GM12891 (cell line): ENCODE results near the gene MYOZ2.
"Not testable (repeated sequence)": the region's sequence is repeated elsewhere in the genome, so short reads cannot be mapped to it uniquely, and the experiment has no call there.

Experiments used
- DNase-seq: peaks from one replicate; pipeline ENCODE4 v3.0.0; 2011; ENCODE audit warnings: low spot score; ENCODE audit not compliant: insufficient read length
- FAIRE-seq: peaks from 2 replicates; lab custom pipeline; 2011; peaks lifted over from hg19 to GRCh38; lab: Jason Lieb, UNC
- PAX5 ChIP-seq: IDR thresholded peaks from 2 replicates; pipeline ENCODE4 v1.6.1; 2011; ENCODE audit warnings: low read length, moderate library complexity, mild to moderate bottlenecking; ENCODE audit not compliant: insufficient read depth, severe bottlenecking
- POLR2A ChIP-seq: IDR thresholded peaks from 2 replicates; pipeline ENCODE4 v1.6.1; 2011; ENCODE audit warnings: low read depth, low read length, control low read depth
- POLR2AphosphoS5 ChIP-seq: IDR thresholded peaks from 2 replicates; pipeline ENCODE4 v1.6.1; 2011; ENCODE audit warnings: low read depth, low read length, control low read depth
- POU2F2 ChIP-seq: IDR thresholded peaks from 2 replicates; pipeline ENCODE4 v1.6.1; 2011; ENCODE audit warnings: low read depth, mild to moderate bottlenecking, control low read depth, low read length, moderate library complexity
- SPI1 ChIP-seq: IDR thresholded peaks from 2 replicates; pipeline ENCODE4 v1.6.1; 2011; ENCODE audit warnings: low read depth, low read length, control low read depth
- TAF1 ChIP-seq: IDR thresholded peaks from 2 replicates; pipeline ENCODE4 v1.6.1; 2011; ENCODE audit warnings: low read depth, low read length, control low read depth

MYOZ2 gene

GRCh38 chr4:119139822-119140252 is 4.2 kb downstream of the MYOZ2 start:
- DNase-seq (no peak), FAIRE-seq (no peak)
- TF ChIP-seq SPI1, result 0 out of 2 replicates have a peak, but pooled peaks have one; percentile 24
- no peak for TF ChIP-seq POLR2A

GRCh38 chr4:119141283-119141682 is 5.7 kb downstream of the MYOZ2 start:
- not testable (repeated sequence) for FAIRE-seq, DNase-seq

GRCh38 chr4:119142833-119143232 is 7.2 kb downstream of the MYOZ2 start:
- DNase-seq, result no peak
- no peak for TF ChIP-seq POU2F2
- no peak for TF ChIP-seq SPI1
- no peak for TF ChIP-seq POLR2AphosphoS5
- no peak for TF ChIP-seq TAF1
- no peak for TF ChIP-seq PAX5
- no peak for TF ChIP-seq POLR2A
- FAIRE-seq, result no peak

GRCh38 chr4:119143341-119143740 is 7.7 kb downstream of the MYOZ2 start:
- not testable (repeated sequence) for FAIRE-seq

GRCh38 chr4:119149110-119149509 is 13.5 kb downstream of the MYOZ2 start:
- FAIRE-seq, result no peak

More at GRCh38 chr4:119143341-119143740, 7.7 kb downstream of the MYOZ2 start:
- not testable (repeated sequence) for DNase-seq

GRCh38 chr4:119151161-119151560 is 15.5 kb downstream of the MYOZ2 start:
- FAIRE-seq, result no peak
- TF ChIP-seq POLR2AphosphoS5 (no peak), POU2F2 (no peak), SPI1 (no peak), PAX5 (no peak)
- no peak for DNase-seq

More at GRCh38 chr4:119149110-119149509, 13.5 kb downstream of the MYOZ2 start:
- TF ChIP-seq TAF1 (no peak), POLR2A (no peak), POLR2AphosphoS5 (no peak), SPI1 (no peak), PAX5 (no peak), POU2F2 (no peak)
- no peak for DNase-seq

- DNase-seq, result no peak
- no peak for FAIRE-seq
- TF ChIP-seq PAX5 (no peak), POU2F2 (no peak), POLR2A (no peak), SPI1 (no peak), POLR2AphosphoS5 (no peak), TAF1 (no peak)
Measured at GRCh38 chr4:119152741-119153140, 17.1 kb downstream of the MYOZ2 start.

- TF ChIP-seq TAF1 (no peak), PAX5 (no peak), POLR2AphosphoS5 (no peak), POLR2A (no peak), POU2F2 (no peak), SPI1 (no peak)
- FAIRE-seq, result no peak
Measured at GRCh38 chr4:119162174-119162573, 26.5 kb downstream of the MYOZ2 start.

GRCh38 chr4:119165767-119166166 is 30.1 kb downstream of the MYOZ2 start:
- DNase-seq (no peak), FAIRE-seq (no peak)
- TF ChIP-seq TAF1 (no peak), POU2F2 (no peak), POLR2A (no peak), POLR2AphosphoS5 (no peak), SPI1 (no peak), PAX5 (no peak)

More at GRCh38 chr4:119162174-119162573, 26.5 kb downstream of the MYOZ2 start:
- DNase-seq, result no peak

GRCh38 chr4:119170195-119170594 is 34.6 kb downstream of the MYOZ2 start:
- no peak for FAIRE-seq
- no peak for DNase-seq
- TF ChIP-seq SPI1 (no peak), POU2F2 (no peak)

- no peak for TF ChIP-seq SPI1
- no peak for FAIRE-seq
- no peak for DNase-seq
Measured at GRCh38 chr4:119172223-119172622, 36.6 kb downstream of the MYOZ2 start.

GRCh38 chr4:119173729-119174361 is 38.2 kb downstream of the MYOZ2 start:
- not testable (repeated sequence) for DNase-seq, FAIRE-seq
